SK-N-SH (cell line): ENCODE data around the gene PTPRD. TPM values are rescaled to one million over a fixed set of nuclear protein-coding genes. Genes with fewer than 3 reads are reported as not detected.

Source experiments
- CTCF ChIA-PET: fragments of 300-600, 350-600 bp; formaldehyde crosslinking; extraction: SDS; loops from one replicate; lab custom pipeline; 2021; lab: Yijun Ruan, JAX
- POLR2A ChIA-PET: fragments of 350-600 bp; sonication (Branson Sonifier 250); formaldehyde crosslinking; extraction: SDS; loops from one replicate; lab custom pipeline; 2020; ENCODE audit warnings: antibody characterized with exemption, inconsistent platforms; lab: Yijun Ruan, JAX
- DNase-seq: peaks from one replicate; pipeline ENCODE4 v3.0.0; 2012
- H2AFZ ChIP-seq: fragments of 200-600 bp; sonication (generic); 2 replicates; pipeline ENCODE4 v1.8.1; 2016; ENCODE audit warnings: antibody characterized with exemption, mild to moderate bottlenecking, low read depth
- H3F3A ChIP-seq: fragments of 200-600 bp; sonication (generic); replicated peaks from 2 replicates; pipeline ENCODE3; 2016; ENCODE audit warnings: antibody characterized with exemption, mild to moderate bottlenecking; ENCODE audit not compliant: insufficient read depth
- H3K27ac ChIP-seq, 2 experiments: fragments of 200-500 bp in 1 of 2; fragments of 200-600 bp in 1 of 2; sonication (Bioruptor generic) in 1 of 2; sonication (generic), shearing (Covaris generic) in 1 of 2; 2 replicates each; pipeline versions ENCODE4 v1.5.1 to v1.6.1; 2014 to 2016; ENCODE audit warnings: low read depth in 2 of 2, inconsistent platforms in 1 of 2, low read length in 1 of 2, mild to moderate bottlenecking in 1 of 2, mixed read lengths in 1 of 2
- H3K27me3 ChIP-seq: fragments of 200-600 bp; sonication (generic), shearing (Covaris generic); 2 replicates; pipeline ENCODE4 v1.6.1; 2016; ENCODE audit warnings: mixed run types; ENCODE audit not compliant: insufficient read depth
- H3K36me3 ChIP-seq, 2 experiments: fragments of 200-500 bp in 1 of 2; fragments of 200-600 bp in 1 of 2; sonication (Bioruptor generic) in 1 of 2; sonication (generic) in 1 of 2; replicated peaks in 1 of 2; 2 replicates each; pipeline versions ENCODE3 to v1.5.1; 2014 to 2016; ENCODE audit warnings: low read length in 1 of 2, mild to moderate bottlenecking in 1 of 2; ENCODE audit not compliant: insufficient read depth in 2 of 2, control insufficient read depth in 1 of 2
- H3K4me1 ChIP-seq, 2 experiments: fragments of 200-500 bp in 1 of 2; fragments of 200-600 bp in 1 of 2; sonication (Bioruptor generic) in 1 of 2; sonication (generic), shearing (Covaris generic) in 1 of 2; 2 replicates each; pipeline versions ENCODE4 v1.5.1 to v1.6.1; 2014 to 2016; ENCODE audit warnings: low read depth in 1 of 2, low read length in 1 of 2, mixed run types in 1 of 2; ENCODE audit not compliant: insufficient read depth in 2 of 2, control insufficient read depth in 1 of 2
- H3K4me2 ChIP-seq: fragments of 200-600 bp; sonication (generic), shearing (Covaris generic); 2 replicates; pipeline ENCODE4 v1.6.1; 2017; ENCODE audit warnings: mixed run types
- H3K4me3 ChIP-seq, 2 experiments: fragments of 200-500 bp in 1 of 2; fragments of 200-600 bp in 1 of 2; sonication (Bioruptor generic) in 1 of 2; sonication (generic), shearing (Covaris generic) in 1 of 2; 2 replicates each; pipeline versions ENCODE4 v1.5.1 to v1.8.1; 2014 to 2016; ENCODE audit warnings: low read depth in 2 of 2, inconsistent platforms in 1 of 2, low read length in 1 of 2, mild to moderate bottlenecking in 1 of 2, mixed read lengths in 1 of 2, moderate library complexity in 1 of 2
- H3K79me2 ChIP-seq: fragments of 200-600 bp; sonication (generic); 2 replicates; pipeline ENCODE4 v1.8.1; 2017; ENCODE audit warnings: mild to moderate bottlenecking; ENCODE audit not compliant: insufficient read depth
- H3K9ac ChIP-seq: fragments of 200-600 bp; sonication (generic); 2 replicates; pipeline ENCODE4 v1.6.1; 2017; ENCODE audit warnings: mixed run types
- H3K9me2 ChIP-seq: fragments of 200-600 bp; sonication (generic); 2 replicates; pipeline ENCODE4 v1.6.1; 2017; ENCODE audit warnings: mixed run types
- H3K9me3 ChIP-seq: fragments of 200-600 bp; sonication (generic); 2 replicates; pipeline ENCODE4 v1.6.1; 2017; ENCODE audit warnings: mixed run types, mild to moderate bottlenecking, moderate library complexity
- H4K20me1 ChIP-seq: fragments of 200-600 bp; sonication (generic); 2 replicates; pipeline ENCODE4 v1.6.1; 2017; ENCODE audit warnings: mild to moderate bottlenecking, mixed run types; ENCODE audit not compliant: insufficient read depth
- CHD2 ChIP-seq: fragments of 150-350 bp; IDR thresholded peaks from 2 replicates; pipeline ENCODE4 v1.6.1; 2018; ENCODE audit warnings: low read length; ENCODE audit not compliant: partially characterized antibody
- ELF1 ChIP-seq: IDR thresholded peaks from 2 replicates; pipeline ENCODE4 v1.4.0; 2012
- FOXJ3 ChIP-seq: sonication (generic); formaldehyde crosslinking; IDR thresholded peaks from 2 replicates; pipeline ENCODE4 v1.5.1; 2020; ENCODE audit warnings: mild to moderate bottlenecking, missing genetic modification reagents
- FOXM1 ChIP-seq: IDR thresholded peaks from 2 replicates; pipeline ENCODE4 v1.4.0; 2012; ENCODE audit warnings: low read depth, mild to moderate bottlenecking
- GABPA ChIP-seq: IDR thresholded peaks from 2 replicates; pipeline ENCODE4 v1.4.0; 2012; ENCODE audit warnings: low read depth, mild to moderate bottlenecking
- MEF2A ChIP-seq: IDR thresholded peaks from 2 replicates; pipeline ENCODE4 v1.4.0; 2012; ENCODE audit warnings: low read depth, borderline replicate concordance
- MXI1 ChIP-seq: IDR thresholded peaks from 2 replicates; pipeline ENCODE4 v1.6.1; 2012; ENCODE audit warnings: mild to moderate bottlenecking, low read depth, low read length, improper control_type of control experiment
- NFIC ChIP-seq: IDR thresholded peaks from 2 replicates; pipeline ENCODE4 v1.4.0; 2012; ENCODE audit warnings: borderline replicate concordance
- RCOR1 ChIP-seq: fragments of 150-350 bp; IDR thresholded peaks from 2 replicates; pipeline ENCODE4 v1.6.1; 2017; ENCODE audit warnings: antibody characterized with exemption, low read length
- RFX5 ChIP-seq: IDR thresholded peaks from 2 replicates; pipeline ENCODE4 v1.6.1; 2012; ENCODE audit warnings: mild to moderate bottlenecking, improper control_type of control experiment, low read length
- RXRA ChIP-seq: IDR thresholded peaks from 2 replicates; pipeline ENCODE4 v1.4.0; 2012; ENCODE audit warnings: low read depth, mild to moderate bottlenecking, borderline replicate concordance
- TAF1 ChIP-seq: IDR thresholded peaks from 2 replicates; pipeline ENCODE4 v1.6.1; 2012; ENCODE audit warnings: low read depth, mild to moderate bottlenecking, low read length, moderate library complexity, borderline replicate concordance
- TEAD4 ChIP-seq: IDR thresholded peaks from 2 replicates; pipeline ENCODE4 v1.4.0; 2012; ENCODE audit warnings: mild to moderate bottlenecking, borderline replicate concordance; ENCODE audit not compliant: insufficient read depth
- YY1 ChIP-seq: IDR thresholded peaks from 2 replicates; pipeline ENCODE4 v1.4.0; 2012; ENCODE audit warnings: low read depth, mild to moderate bottlenecking
- WGBS: methylation state at CpG from one replicate; pipeline ENCODE4 v1.1.6; 2017; ENCODE audit warnings: low lambda C conversion rate; 5-methylcytosine and 5-hydroxymethylcytosine counted together
- polyA plus RNA-seq, 3 experiments: library from polyadenylated mRNA; depleted of rRNA; stranded (reverse); fragments of >200 nt; gene quantifications; 2 replicates each; pipeline ENCODE4 v1.2.3, GENCODE V29; 2012
- TF ChIP-seq, protein P1 (sequence below): IDR thresholded peaks from 2 replicates; pipeline ENCODE4 v1.4.0; 2012; ENCODE audit warnings: low read depth, borderline replicate concordance
- TF ChIP-seq, protein P2 (sequence below): fragments of 150-350 bp; IDR thresholded peaks from 2 replicates; pipeline ENCODE4 v1.6.1; 2016; ENCODE audit warnings: mild to moderate bottlenecking, low read depth, low read length
- TF ChIP-seq, protein P3 (sequence below): IDR thresholded peaks from 2 replicates; pipeline ENCODE4 v1.4.0; 2012; ENCODE audit warnings: low read depth

Gene PTPRD
- polyA plus RNA-seq, 1 of the 3 experiments (the other 2 are of a cell fraction), result 0.15 TPM

DNA sequence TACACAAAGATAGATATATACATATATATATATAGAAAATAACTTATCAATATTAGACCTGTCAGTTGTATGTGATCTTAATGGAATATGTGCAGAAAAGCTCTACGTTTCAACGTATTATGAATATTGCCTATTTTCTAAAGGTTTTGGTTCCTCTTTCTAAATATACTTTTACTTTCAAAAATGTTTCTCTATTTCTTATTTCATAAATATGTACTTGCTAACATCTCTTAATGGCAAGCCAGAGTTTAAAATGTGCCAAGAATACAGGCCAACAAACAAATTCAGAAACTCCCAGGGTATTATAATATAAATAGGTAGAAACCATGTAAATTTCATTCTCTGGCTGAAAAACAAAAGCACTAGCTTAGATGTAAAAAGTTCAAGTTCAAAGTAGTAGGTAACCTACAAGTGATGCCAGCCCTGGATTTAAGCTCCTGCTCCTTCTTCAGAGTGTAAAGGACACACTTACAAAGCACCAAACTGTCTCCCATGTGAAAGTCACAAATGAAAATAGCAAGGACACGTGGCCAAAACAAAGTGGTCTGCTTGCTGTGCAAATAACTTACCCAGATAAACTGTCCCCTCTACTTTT is 2128.1 kb downstream of the PTPRD start:
- no peaks in the 10 kb centered on the region for H3K79me2 ChIP-seq
- no peak for TF ChIP-seq NFIC
- TF ChIP-seq TAF1, result no peak
- TF ChIP-seq MXI1, result no peak
- TF ChIP-seq ELF1, result no peak
- no peak for TF ChIP-seq RFX5
- TF ChIP-seq YY1, result no peak
- no peak for TF ChIP-seq CHD2
- no peaks in the 10 kb centered on the region for H3K4me1 ChIP-seq
- no peaks in the 10 kb centered on the region for H3K36me3 ChIP-seq
- no peaks in the 10 kb centered on the region for H3F3A ChIP-seq
- H3K9me2 ChIP-seq, result no peaks in the 10 kb centered on the region
- POLR2A ChIA-PET, result no interaction called here
- no peaks in the 10 kb centered on the region for H3K27me3 ChIP-seq
- H2AFZ ChIP-seq, result no peak overlapping the region
- no peak for DNase-seq
- no peaks in the 10 kb centered on the region for H3K9me3 ChIP-seq
- H3K4me3 ChIP-seq, result no peak overlapping the region
- 54% methylated on average over 3 of the region's 3 CpGs for WGBS
- no peak overlapping the region for H3K27ac ChIP-seq
- H3K4me2 ChIP-seq, result no peak overlapping the region
- no peak overlapping the region for H3K9ac ChIP-seq
- CTCF ChIA-PET, result no interaction called here
- no peaks in the 10 kb centered on the region for H4K20me1 ChIP-seq

DNA sequence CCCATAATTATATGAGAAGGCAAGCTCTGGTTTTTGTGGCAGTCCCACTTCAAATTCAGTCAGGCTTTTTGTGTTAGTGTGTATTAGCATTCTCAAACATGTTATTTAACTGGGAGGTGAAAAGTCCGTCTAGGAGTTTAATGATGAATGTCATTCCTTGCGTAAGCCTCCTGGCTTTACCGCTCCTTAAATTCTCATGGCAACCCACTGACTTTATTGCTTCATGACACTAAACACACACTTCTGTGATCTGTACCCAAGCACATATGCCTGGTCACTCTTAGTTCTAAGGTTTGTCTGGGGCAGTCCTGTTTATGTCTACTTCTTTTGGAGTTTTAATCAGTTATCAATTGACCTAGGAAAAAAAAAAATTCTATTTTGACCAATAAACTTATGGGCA is 2135.4 kb downstream of the PTPRD start:
- no peak for DNase-seq
- TF ChIP-seq MEF2A (no peak), RFX5 (no peak), MXI1 (no peak), RCOR1 (no peak), FOXM1 (no peak), YY1 (no peak), ELF1 (no peak), TEAD4 (no peak), RXRA (no peak), GABPA (no peak), FOXJ3 (CRISPR knock-in tag) (no peak), CHD2 (no peak)
- TF ChIP-seq, protein P1, sequence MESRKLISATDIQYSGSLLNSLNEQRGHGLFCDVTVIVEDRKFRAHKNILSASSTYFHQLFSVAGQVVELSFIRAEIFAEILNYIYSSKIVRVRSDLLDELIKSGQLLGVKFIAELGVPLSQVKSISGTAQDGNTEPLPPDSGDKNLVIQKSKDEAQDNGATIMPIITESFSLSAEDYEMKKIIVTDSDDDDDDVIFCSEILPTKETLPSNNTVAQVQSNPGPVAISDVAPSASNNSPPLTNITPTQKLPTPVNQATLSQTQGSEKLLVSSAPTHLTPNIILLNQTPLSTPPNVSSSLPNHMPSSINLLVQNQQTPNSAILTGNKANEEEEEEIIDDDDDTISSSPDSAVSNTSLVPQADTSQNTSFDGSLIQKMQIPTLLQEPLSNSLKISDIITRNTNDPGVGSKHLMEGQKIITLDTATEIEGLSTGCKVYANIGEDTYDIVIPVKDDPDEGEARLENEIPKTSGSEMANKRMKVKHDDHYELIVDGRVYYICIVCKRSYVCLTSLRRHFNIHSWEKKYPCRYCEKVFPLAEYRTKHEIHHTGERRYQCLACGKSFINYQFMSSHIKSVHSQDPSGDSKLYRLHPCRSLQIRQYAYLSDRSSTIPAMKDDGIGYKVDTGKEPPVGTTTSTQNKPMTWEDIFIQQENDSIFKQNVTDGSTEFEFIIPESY, result no peak
- TF ChIP-seq, protein P2, sequence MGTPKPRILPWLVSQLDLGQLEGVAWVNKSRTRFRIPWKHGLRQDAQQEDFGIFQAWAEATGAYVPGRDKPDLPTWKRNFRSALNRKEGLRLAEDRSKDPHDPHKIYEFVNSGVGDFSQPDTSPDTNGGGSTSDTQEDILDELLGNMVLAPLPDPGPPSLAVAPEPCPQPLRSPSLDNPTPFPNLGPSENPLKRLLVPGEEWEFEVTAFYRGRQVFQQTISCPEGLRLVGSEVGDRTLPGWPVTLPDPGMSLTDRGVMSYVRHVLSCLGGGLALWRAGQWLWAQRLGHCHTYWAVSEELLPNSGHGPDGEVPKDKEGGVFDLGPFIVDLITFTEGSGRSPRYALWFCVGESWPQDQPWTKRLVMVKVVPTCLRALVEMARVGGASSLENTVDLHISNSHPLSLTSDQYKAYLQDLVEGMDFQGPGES, result no peak
- TF ChIP-seq, protein P3, sequence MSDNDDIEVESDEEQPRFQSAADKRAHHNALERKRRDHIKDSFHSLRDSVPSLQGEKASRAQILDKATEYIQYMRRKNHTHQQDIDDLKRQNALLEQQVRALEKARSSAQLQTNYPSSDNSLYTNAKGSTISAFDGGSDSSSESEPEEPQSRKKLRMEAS, result no peak
- H3K4me3 ChIP-seq, result no peak overlapping the region
- H3K4me1 ChIP-seq, result peaks cover 0 to 2% of the 10 kb centered on the region in 2 experiments; a peak in 1 of 4 replicates
- ChIA-PET CTCF (interaction anchor here (1.1 kb wide), 1 partner anchor 13 kb away, joined by 3 read pairs; no protein-coding TSS in a partner anchor), POLR2A (no interaction called here)
- H3K4me2 ChIP-seq, result no peak overlapping the region
- no peaks in the 10 kb centered on the region for H3K27me3 ChIP-seq
- WGBS, result 76% methylated on average over 3 of the region's 3 CpGs
- no peaks in the 10 kb centered on the region for H3K36me3 ChIP-seq
- H3K9me3 ChIP-seq, result no peaks in the 10 kb centered on the region
- no peaks in the 10 kb centered on the region for H3K79me2 ChIP-seq
- H3K9me2 ChIP-seq, result no peaks in the 10 kb centered on the region
- no peak overlapping the region for H2AFZ ChIP-seq
- H4K20me1 ChIP-seq, result no peaks in the 10 kb centered on the region
- H3K27ac ChIP-seq, result no peak overlapping the region
- H3K9ac ChIP-seq, result no peak overlapping the region
- no peaks in the 10 kb centered on the region for H3F3A ChIP-seq
